Ectodermal cell (in vitro differentiated cells): ENCODE measurements around the gene PRPF38B.
"Not testable (repeated sequence)": the region's sequence is repeated elsewhere in the genome, so short reads cannot be mapped to it uniquely, and the experiment has no call there.

ENCODE experiments used
- H3K27ac ChIP-seq: 2 replicates; pipeline ENCODE4 v1.7.0; 2013; ENCODE audit warnings: mild to moderate bottlenecking, low read depth, low read length; ENCODE audit not compliant: insufficient read depth, poor library complexity, severe bottlenecking
- H3K27me3 ChIP-seq: 2 replicates; pipeline ENCODE4 v1.7.0; 2013; ENCODE audit warnings: mild to moderate bottlenecking, low read length; ENCODE audit not compliant: insufficient read depth, control insufficient read depth, poor library complexity, severe bottlenecking
- H3K36me3 ChIP-seq: one replicate; pipeline ENCODE4 v1.7.0; 2013; ENCODE audit warnings: low read length; ENCODE audit not compliant: control insufficient read depth, insufficient read depth
- H3K4me1 ChIP-seq: one replicate; pipeline ENCODE4 v1.7.0; 2013; ENCODE audit warnings: low read length; ENCODE audit not compliant: control insufficient read depth, insufficient read depth
- H3K4me3 ChIP-seq: 2 replicates; pipeline ENCODE4 v1.7.0; 2013; ENCODE audit warnings: low read depth, low read length, control low read depth; ENCODE audit not compliant: insufficient read depth
- H3K9me3 ChIP-seq: 2 replicates; pipeline ENCODE4 v1.7.0; 2013; ENCODE audit warnings: mild to moderate bottlenecking, low read length, moderate library complexity; ENCODE audit not compliant: control insufficient read depth
- WGBS, 2 experiments: methylation state at CpG; one replicate each; pipeline ENCODE4 v1.1.7; 2013; ENCODE audit warnings: missing lambda C conversion rate in 2 of 2; 5-methylcytosine and 5-hydroxymethylcytosine counted together

Gene PRPF38B

GRCh38 chr1:108702109-108702508 lies 10.0 kb downstream of the PRPF38B start:
- H3K4me1 ChIP-seq, H3K9me3 ChIP-seq, H3K27ac ChIP-seq, H3K27me3 ChIP-seq, H3K4me3 ChIP-seq: not testable (repeated sequence)
- WGBS, 2 experiments = 96 to 98% methylated on average over 6 of the region's 6 CpGs
- peaks cover 22% of the 10 kb centered on the region for H3K36me3 ChIP-seq

GRCh38 chr1:108703939-108704338 lies 11.8 kb downstream of the PRPF38B start:
- WGBS, 2 experiments = 90 to 91% methylated on average over 6 of the region's 6 CpGs
- no peak overlapping the region for H3K27ac ChIP-seq

DNA sequence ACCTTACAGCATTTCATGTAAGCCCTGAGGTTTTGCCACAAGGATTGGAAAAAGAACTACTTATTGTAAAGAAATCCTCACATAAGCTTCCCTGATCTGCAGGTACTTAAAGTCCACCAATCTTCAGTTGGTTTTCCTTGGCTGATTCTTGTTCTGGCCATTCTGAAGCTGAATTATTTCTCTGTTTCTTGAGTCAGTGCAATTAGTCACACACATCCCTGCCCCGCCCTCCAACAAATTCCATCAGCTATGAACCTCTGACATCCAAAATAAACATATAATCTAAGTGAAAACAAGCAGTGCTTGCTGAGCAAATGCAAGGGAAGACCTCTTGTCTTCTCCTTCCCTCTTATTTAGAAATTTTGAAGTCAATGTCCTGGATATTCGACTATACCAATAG lies 12.4 kb downstream of the PRPF38B start:
- no peak overlapping the region for H3K27ac ChIP-seq
- peaks cover 6% of the 10 kb centered on the region for H3K36me3 ChIP-seq
- H3K4me3 ChIP-seq = no peak overlapping the region
- H3K4me1 ChIP-seq = no peaks in the 10 kb centered on the region
- 93 to 97% methylated on average over 2 of the region's 2 CpGs for WGBS, 2 experiments
- no peaks in the 10 kb centered on the region for H3K27me3 ChIP-seq
- H3K9me3 ChIP-seq = no peaks in the 10 kb centered on the region

More at GRCh38 chr1:108703939-108704338, 11.8 kb downstream of the PRPF38B start:
- Histone ChIP-seq H3K27me3 (no peaks in the 10 kb centered on the region), H3K4me1 (no peaks in the 10 kb centered on the region), H3K9me3 (no peaks in the 10 kb centered on the region), H3K4me3 (no peak overlapping the region), H3K36me3 (peaks cover 11% of the 10 kb centered on the region)

DNA sequence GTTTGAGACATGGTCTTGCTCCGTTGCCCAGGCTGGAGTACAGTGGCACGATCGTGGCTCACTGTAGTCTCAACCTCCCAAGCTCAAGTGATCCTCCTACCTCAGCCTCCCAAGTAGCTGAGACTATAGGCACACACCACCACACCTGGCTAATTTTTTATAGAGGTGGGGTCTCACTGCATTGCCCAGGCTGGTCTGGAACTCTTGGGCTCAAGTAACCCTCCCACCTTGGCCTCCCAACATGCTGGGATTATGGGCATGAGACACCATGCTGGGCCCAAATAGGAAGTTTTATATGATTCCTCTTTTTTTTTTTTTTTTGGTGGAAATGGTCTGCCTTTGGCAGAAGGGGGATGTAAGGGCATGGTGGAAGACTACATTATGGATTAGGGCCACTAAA lies 14.5 kb downstream of the PRPF38B start:
- Histone ChIP-seq H3K9me3 (no peaks in the 10 kb centered on the region), H3K4me3 (no peak overlapping the region), H3K36me3 (no peaks in the 10 kb centered on the region)

DNA sequence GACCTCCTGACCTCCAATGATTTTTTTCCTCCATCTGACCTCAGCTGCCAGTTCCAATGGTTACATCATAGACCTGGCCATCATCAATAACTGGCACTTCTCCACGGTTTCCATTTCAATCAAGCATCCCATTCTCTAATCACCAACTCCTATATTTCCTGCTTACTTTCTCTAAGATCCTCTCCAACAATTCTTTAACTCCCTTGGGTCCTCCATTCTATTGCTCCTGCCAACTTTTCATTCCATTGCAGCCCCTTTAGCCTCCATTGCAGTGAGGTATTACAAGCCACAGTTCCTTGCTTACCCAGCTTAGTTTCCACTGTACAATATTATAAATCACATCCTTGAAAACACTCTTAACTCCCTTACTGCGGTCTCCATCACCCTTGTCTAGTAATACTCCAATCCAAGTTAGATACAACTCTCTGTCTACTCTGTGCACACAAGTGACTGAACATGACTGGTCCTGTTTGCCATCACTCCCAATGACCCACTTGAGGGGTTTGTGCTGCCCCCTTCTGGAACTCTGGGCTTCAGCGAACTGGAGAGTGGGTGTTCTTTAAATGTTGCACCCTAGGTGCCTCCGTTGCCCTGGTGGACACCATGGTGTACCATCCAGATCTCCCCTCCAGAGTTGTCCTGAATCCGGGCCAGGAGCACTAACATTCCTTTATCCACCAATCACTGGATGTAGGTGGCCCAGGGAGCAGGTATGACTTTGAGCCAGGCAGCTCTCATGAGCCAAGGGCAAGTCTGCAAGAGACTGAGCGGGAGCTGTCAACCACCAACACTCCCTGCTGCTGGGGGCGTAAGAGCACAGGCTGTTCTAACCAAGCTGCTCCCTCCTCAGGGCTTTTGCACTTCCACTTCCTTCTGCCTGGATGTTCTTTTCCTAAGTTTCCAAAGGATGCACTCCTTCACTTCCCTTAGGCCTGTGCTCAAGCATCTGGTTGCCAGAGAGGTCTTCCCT lies 16.9 kb downstream of the PRPF38B start:
- 77 to 86% methylated on average over 7 of the region's 7 CpGs for WGBS, 2 experiments
- Histone ChIP-seq H3K27ac (no peak overlapping the region), H3K4me1 (no peaks in the 10 kb centered on the region), H3K9me3 (no peaks in the 10 kb centered on the region), H3K27me3 (no peaks in the 10 kb centered on the region), H3K36me3 (no peaks in the 10 kb centered on the region), H3K4me3 (no peak overlapping the region)

More for the DNA sequence above, 14.5 kb downstream of the PRPF38B start:
- Histone ChIP-seq H3K4me1 (no peaks in the 10 kb centered on the region), H3K27ac (no peak overlapping the region), H3K27me3 (no peaks in the 10 kb centered on the region)
- WGBS, 2 experiments = 83 to 92% methylated on average over 3 of the region's 3 CpGs

GRCh38 chr1:108712606-108713150 lies 20.6 kb downstream of the PRPF38B start, which contains the start of gene FNDC7:
FNDC7 (plus strand) TSS chr1:108712908; CDS start chr1:108712934, 26 bp downstream.
- Histone ChIP-seq H3K4me1 (no peaks in the 10 kb centered on the region), H3K36me3 (no peaks in the 10 kb centered on the region), H3K4me3 (no peak within 1 kb of the TSS), H3K27me3 (no peaks in the 10 kb centered on the region), H3K9me3 (no peaks in the 10 kb centered on the region), H3K27ac (no peak within 1 kb of the TSS)
- 33 to 36% methylated on average over 6 to 7 of the region's 9 CpGs for WGBS, 2 experiments

- 85 to 91% methylated on average over 5 of the region's 5 CpGs for WGBS, 2 experiments
- Histone ChIP-seq H3K36me3 (no peaks in the 10 kb centered on the region), H3K27ac (no peak overlapping the region), H3K9me3 (no peaks in the 10 kb centered on the region), H3K4me3 (no peak overlapping the region), H3K4me1 (no peaks in the 10 kb centered on the region), H3K27me3 (no peaks in the 10 kb centered on the region)
Observed at GRCh38 chr1:108715932-108716331, 23.8 kb downstream of the PRPF38B start.

- Histone ChIP-seq H3K27me3 (no peaks in the 10 kb centered on the region), H3K9me3 (no peaks in the 10 kb centered on the region), H3K4me3 (no peak overlapping the region), H3K36me3 (no peaks in the 10 kb centered on the region), H3K27ac (no peak overlapping the region), H3K4me1 (no peaks in the 10 kb centered on the region)
- WGBS, 2 experiments = 96 to 100% methylated on average over 1 to 2 of the region's 2 CpGs
Observed at GRCh38 chr1:108716437-108717230, 24.5 kb downstream of the PRPF38B start.

DNA sequence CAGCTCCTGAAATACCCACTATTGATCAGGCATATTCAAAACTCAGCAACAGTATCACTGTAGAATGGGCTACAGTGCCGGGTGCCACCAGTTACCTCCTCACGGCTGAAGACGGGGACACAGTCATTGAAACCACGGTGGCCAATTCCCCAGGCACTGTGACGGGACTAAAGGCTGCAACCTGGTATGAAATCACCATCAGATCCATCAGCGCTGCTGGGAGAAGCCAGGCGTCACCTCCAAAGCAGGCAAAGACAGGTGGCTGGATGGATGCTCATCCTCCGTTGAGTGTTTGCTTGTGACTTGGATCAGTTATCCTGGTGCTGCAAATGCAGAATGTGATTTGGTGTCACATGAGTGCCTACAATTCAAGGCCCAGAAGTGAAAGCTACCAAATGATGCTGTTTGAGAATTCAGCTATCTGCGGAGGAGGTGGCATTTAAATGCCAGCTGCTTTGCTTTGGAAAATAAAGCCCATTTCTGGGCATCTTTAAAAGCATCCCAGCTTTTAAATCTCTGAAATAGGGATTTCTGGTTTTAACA lies 25.7 kb downstream of the PRPF38B start:
- Histone ChIP-seq H3K4me1 (no peaks in the 10 kb centered on the region), H3K27ac (no peak overlapping the region), H3K36me3 (no peaks in the 10 kb centered on the region), H3K4me3 (no peak overlapping the region), H3K27me3 (no peaks in the 10 kb centered on the region), H3K9me3 (no peaks in the 10 kb centered on the region)
- 92 to 95% methylated on average over 9 of the region's 9 CpGs for WGBS, 2 experiments
